IPS-18c (cell line): ENCODE data around the gene MMRN1.

Experiments used
- H3K4me3 ChIP-seq: 2 replicates; pipeline ENCODE4 v1.7.0; 2013; ENCODE audit warnings: low read depth, mild to moderate bottlenecking, low read length, moderate library complexity; ENCODE audit not compliant: insufficient read depth
- H3K9me3 ChIP-seq: one replicate; pipeline ENCODE4 v1.6.1; 2013; ENCODE audit warnings: mild to moderate bottlenecking, low read length, moderate library complexity; ENCODE audit not compliant: control insufficient read depth, insufficient read depth

Gene MMRN1, protein sequence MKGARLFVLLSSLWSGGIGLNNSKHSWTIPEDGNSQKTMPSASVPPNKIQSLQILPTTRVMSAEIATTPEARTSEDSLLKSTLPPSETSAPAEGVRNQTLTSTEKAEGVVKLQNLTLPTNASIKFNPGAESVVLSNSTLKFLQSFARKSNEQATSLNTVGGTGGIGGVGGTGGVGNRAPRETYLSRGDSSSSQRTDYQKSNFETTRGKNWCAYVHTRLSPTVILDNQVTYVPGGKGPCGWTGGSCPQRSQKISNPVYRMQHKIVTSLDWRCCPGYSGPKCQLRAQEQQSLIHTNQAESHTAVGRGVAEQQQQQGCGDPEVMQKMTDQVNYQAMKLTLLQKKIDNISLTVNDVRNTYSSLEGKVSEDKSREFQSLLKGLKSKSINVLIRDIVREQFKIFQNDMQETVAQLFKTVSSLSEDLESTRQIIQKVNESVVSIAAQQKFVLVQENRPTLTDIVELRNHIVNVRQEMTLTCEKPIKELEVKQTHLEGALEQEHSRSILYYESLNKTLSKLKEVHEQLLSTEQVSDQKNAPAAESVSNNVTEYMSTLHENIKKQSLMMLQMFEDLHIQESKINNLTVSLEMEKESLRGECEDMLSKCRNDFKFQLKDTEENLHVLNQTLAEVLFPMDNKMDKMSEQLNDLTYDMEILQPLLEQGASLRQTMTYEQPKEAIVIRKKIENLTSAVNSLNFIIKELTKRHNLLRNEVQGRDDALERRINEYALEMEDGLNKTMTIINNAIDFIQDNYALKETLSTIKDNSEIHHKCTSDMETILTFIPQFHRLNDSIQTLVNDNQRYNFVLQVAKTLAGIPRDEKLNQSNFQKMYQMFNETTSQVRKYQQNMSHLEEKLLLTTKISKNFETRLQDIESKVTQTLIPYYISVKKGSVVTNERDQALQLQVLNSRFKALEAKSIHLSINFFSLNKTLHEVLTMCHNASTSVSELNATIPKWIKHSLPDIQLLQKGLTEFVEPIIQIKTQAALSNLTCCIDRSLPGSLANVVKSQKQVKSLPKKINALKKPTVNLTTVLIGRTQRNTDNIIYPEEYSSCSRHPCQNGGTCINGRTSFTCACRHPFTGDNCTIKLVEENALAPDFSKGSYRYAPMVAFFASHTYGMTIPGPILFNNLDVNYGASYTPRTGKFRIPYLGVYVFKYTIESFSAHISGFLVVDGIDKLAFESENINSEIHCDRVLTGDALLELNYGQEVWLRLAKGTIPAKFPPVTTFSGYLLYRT

DNA sequence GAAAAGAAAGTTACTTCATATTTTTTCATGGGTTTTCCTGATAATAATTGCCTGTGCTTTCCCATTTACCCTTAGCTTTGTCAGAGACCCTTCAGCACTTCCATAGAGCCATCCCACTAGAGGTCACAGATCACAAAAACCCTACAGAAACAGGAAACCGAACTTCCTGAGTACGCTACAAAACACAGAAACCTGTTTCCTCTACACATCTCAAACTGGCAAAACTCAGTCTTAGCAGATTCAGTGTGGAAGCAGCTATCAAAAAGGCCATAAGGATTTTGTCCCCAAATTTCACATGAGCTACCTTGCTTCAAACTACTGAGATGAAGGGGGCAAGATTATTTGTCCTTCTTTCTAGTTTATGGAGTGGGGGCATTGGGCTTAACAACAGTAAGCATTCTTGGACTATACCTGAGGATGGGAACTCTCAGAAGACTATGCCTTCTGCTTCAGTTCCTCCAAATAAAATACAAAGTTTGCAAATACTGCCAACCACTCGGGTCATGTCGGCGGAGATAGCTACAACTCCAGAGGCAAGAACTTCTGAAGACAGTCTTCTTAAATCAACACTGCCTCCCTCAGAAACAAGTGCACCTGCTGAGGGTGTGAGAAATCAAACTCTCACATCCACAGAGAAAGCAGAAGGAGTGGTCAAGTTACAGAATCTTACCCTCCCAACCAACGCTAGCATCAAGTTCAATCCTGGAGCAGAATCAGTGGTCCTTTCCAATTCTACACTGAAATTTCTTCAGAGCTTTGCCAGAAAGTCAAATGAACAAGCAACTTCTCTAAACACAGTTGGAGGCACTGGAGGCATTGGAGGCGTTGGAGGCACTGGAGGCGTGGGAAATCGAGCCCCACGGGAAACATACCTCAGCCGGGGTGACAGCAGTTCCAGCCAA is at the start of gene MMRN1:
MMRN1 (plus strand) TSS at position 206 of the 902 bp plus-strand sequence; CDS start at position 324, 118 bp downstream.
- H3K4me3 ChIP-seq, result no peak within 1 kb of the TSS

DNA sequence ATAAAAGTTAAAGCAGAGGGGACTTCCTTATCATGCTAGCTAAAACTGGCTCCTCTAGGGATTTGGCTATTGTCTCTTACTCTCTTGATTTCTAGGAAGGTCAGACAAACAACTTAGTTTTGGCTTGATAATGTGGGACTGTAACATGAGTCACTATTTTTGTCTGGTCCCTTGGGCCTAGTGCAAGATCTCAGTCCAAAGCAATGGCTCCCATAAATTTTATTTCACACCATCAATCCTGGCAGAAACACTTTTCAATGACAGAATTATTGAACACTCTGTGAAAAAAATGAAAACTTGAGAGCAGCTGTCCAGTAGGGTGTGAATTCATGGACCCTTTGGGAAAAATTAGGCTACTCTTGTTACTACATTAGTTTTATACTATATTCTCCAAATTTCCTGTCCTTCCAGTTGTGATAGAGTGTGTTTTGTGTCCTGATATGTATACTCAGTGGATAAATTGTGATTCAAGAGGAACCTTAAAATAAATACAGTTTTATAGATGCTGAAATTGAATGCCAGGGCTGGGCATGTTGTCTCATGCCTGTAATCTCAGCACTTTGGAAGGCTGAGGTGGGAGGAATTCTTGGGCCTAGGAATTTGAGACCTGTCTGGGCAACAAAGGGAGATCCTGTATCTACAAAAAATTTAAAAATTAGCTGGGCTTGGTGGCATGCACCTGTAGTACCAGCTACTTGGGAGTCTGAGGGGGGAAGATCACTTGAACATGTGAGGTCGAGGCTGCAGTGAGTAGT is 46.9 kb upstream of the MMRN1 start:
- Histone ChIP-seq H3K4me3 (no peak overlapping the region), H3K9me3 (no peaks in the 10 kb centered on the region)

More for the DNA sequence above, at the start of gene MMRN1:
- H3K9me3 ChIP-seq, result no peaks in the 10 kb centered on the region

DNA sequence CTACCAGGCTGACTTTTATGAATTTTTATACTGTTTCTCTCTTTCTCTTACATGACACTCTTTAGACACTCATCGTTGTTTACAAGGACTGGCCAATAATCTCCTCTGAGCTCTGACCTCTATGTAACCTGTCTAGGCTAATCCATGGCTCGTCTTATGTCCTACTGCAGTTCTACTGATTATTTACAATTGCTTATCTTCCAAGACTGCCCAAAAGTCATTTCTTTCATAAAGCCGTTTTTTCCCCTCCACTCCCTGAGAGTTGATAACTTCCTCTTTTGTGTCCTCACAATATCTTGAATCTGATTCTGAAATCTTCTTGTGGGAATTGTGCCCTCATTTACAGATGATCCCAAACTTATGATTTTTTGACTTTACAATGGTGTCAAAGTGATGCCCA is 39.4 kb upstream of the MMRN1 start:
- H3K4me3 ChIP-seq, result no peak overlapping the region
- H3K9me3 ChIP-seq, result peaks cover 4% of the 10 kb centered on the region

DNA sequence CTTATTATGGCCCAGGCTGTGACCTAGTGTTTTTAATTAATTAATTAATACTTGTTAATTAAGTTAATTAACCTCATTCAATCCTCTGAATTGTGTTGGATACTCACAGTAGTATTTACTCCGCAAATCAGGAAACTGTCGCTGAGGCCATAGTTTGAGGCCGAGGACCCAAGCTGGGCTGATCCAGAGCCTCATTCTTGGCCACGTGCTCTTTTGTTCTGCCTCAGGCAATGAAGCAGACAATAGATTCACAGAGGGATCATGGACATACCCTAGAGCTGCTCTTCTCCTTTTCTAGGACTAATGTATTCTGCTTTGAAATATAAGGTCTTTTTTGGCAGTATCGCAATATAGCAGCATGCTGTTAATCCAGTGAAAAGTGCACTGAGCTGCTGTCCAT is 33.7 kb upstream of the MMRN1 start:
- H3K9me3 ChIP-seq, result peaks cover 3% of the 10 kb centered on the region
- no peak overlapping the region for H3K4me3 ChIP-seq

DNA sequence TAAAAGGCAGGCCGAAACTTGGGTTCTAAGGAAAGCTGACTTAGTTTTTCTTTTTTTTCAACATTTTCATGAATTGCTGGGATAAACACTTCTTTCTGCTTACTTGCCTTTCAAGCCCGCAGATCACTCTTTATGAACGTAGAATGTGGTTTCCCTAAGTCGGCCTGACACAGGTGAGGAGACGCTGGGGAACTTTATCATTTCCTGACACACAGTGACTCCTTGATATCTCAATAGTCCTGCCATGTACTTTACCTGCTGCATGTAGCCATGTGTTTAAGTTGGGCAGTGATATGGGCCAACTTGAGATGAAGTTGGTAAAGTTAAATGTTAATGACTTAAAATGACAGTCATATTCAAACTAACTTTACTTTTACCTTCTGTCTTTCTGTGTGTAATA is 31.1 kb upstream of the MMRN1 start:
- no peaks in the 10 kb centered on the region for H3K9me3 ChIP-seq

DNA sequence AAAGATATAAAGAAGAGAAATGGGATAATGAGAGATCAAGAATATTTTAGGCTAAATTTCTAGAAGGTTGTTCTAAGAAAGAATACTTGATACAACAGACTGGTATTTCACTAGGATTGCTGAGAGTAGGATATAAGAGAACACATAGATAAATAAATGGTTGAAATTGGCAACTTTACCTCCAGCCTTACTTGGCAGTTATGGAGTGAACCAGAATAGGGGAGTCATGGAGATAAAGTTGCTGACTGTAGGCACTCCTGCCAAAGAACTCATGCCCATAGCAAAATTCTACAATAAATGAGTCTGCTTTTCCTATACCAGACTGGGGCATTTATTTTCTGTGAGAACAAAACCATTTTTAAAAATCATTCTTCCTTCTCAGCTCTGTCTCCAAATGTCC is 26.4 kb upstream of the MMRN1 start:
- Histone ChIP-seq H3K4me3 (no peak overlapping the region), H3K9me3 (no peaks in the 10 kb centered on the region)

More for the DNA sequence above, 31.1 kb upstream of the MMRN1 start:
- no peak overlapping the region for H3K4me3 ChIP-seq

DNA sequence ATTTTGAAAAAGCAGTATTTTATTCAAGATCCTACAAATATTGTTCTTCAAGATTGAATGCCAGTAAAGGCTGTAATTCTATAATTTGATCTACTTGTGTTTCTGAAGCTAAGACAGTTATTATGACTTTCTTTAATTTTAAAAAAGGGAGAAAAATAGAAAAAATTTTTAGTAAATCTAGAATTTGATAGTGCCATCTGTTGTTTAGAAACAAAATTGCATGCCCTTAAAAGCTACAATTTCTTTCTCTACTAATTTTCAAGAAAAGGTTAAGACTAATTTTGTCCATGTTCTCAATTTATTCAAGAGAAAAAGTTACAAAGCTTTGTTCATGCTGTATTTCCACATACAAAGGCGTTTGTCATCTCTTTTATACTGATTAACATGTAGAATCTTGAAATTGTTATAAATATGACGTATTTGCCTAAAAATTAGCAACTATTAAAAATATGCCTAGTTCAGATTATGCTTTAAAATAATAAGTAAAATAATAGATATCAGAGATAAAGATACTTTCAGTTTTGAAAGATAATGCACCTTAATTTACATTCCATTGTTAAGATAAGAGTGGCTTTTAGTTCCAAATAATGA is 25.6 kb upstream of the MMRN1 start:
- H3K4me3 ChIP-seq, result no peak overlapping the region
- H3K9me3 ChIP-seq, result no peaks in the 10 kb centered on the region

DNA sequence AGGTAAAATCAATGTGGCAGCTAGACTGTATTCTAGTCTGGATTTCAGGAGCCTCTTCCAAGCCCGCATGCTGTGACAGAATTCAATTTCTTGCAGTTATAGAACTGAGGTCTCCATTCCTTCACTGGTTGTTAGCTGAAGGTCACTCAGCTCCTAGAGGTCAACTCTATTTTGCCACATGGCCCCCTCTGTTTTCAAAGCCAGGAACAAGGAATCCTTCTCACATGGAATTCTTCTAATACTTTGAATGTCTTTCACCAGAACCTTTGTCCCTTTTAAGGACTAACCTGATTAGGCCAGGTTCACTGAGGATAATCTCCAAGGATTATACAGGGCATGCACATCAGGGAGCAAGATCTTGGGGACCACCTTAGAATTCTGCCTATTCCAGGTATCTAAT is 23.4 kb upstream of the MMRN1 start:
- H3K9me3 ChIP-seq, result no peaks in the 10 kb centered on the region
- no peak overlapping the region for H3K4me3 ChIP-seq

DNA sequence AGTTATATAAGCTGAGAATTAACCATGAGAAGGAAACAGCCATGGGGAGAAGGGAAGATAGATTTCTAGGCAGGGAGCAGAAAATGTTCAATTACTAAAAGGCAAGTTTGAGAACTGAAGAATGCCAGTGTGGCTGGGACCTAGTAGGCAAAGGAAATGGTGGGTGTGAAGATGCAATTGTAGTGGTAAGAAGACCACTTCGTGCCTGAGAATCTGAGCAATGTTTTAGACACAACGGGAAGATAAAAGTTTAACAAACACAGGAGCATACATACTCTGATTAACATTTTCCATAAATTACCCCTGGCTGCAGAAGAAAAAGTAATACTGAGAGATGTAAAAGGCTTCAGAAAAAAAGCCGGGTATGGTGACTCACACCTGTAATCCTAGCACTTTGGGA is 18.1 kb upstream of the MMRN1 start:
- Histone ChIP-seq H3K4me3 (no peak overlapping the region), H3K9me3 (no peaks in the 10 kb centered on the region)

DNA sequence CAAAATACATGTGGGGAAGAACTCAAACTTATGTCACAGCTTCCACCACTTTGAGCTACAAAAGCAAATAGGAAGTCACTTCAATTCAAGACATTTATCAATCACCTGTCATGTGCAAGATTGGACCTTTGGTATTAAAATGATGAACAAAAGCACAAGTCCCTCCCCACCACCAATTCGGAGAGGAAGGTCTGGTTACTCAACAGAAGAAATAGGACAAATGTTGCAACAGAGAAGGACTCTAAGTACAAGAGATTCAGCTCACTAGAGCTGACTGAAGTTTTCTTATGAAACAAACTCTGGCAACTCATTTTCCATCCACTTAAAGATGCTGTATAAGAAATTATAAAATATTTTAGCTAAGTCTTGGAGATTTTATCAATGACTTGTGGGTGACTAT is 16.0 kb upstream of the MMRN1 start:
- H3K9me3 ChIP-seq, result no peaks in the 10 kb centered on the region
- H3K4me3 ChIP-seq, result no peak overlapping the region

DNA sequence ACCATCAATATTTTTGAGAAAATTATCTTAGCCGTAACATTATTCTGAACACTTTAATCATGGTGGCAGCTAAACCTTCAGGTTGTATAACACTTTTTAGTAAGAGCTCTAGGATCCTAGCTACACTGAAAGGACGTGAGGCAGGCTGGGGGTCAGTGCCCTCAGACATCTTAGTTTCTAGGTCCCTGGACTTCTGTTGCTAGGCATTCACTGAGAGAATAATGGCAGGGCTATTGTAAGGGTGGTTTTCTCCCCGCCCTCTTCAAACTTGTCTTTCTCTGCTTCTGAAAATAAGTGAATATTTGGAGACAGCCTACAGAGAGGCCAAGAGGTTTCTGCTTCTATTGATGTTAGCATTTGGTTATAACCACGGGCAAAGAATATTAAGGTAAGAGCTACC is 15.4 kb upstream of the MMRN1 start:
- no peak overlapping the region for H3K4me3 ChIP-seq
- no peaks in the 10 kb centered on the region for H3K9me3 ChIP-seq

DNA sequence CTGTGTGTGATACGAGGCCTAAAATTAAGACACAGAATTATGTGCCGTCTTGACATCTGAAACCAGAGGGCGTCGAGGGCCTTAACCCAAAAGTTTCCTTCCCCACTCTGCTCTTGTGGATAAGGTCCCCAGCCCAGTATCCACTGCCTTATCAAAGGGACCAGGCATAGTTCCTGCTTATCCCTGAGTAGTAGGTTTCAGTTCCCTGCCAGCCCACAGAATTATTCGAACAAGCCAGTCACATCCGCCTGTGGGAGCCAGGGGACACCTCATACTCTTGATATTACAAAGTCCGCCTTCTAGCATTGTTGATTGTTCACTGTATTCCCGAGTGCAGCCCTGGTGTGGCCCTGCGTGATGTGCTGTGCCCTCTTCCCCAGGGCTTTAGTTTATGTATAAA is 5.4 kb upstream of the MMRN1 start:
- H3K9me3 ChIP-seq, result no peaks in the 10 kb centered on the region
- H3K4me3 ChIP-seq, result no peak overlapping the region

DNA sequence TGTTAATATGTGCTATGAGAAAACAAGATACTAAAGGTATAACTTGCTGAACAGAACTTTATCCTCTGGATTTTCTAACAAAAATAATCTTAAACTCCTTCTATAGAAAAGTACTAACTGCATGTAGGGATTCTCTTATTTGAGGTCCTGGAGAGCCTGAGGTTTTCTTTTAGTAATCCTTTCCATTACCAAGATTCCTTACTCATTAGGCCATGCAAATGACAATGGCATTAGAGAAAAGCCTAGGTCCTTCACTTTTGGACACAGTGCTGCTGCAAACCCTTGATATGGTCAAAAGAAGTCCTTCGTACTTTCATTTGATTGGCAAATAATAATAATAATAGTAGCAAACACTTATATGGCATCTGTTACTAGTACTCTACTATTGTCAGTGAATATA is 3.2 kb downstream of the MMRN1 start:
- Histone ChIP-seq H3K9me3 (no peaks in the 10 kb centered on the region), H3K4me3 (no peak overlapping the region)

DNA sequence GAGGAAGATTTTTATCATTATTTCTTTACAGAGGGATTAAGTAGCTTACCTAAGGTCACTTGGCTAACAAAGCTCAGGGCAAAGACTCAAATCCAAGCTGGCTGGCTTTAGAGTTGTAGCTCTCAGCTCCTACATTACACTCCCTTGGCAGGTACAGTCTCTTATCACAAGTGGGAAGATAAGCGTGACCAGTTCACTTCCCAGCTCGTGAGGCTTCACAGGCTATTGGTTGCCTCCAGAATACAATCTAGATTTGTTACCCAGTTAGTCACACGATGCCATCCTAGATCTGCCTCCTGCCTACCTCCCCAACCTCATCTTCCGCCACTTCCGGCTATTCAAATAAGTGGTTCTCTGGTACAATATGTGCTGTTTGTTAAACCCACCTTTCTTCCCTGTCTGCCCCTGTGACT is 3.7 kb downstream of the MMRN1 start:
- no peak overlapping the region for H3K4me3 ChIP-seq

DNA sequence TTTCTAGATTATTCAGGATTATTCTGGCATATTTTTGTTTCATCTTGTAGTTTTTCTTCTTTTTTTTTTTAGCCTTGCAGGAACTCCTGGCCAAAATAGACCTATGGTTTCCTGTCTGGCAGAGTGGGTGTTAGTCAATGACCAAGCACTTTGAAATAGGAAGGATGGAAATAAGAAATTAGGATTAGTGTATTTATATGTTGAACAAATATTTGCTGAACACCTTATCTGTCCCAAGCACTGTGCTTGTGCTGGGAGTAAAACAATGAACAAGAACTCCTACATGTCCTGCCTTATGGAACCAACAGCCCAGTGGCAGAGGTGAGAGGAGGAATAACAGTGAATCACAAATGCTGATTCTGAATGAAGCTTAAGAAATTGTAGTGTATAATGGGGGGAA is 4.5 kb downstream of the MMRN1 start:
- Histone ChIP-seq H3K4me3 (no peak overlapping the region), H3K9me3 (no peaks in the 10 kb centered on the region)

More for the DNA sequence above, 3.7 kb downstream of the MMRN1 start:
- no peaks in the 10 kb centered on the region for H3K9me3 ChIP-seq

DNA sequence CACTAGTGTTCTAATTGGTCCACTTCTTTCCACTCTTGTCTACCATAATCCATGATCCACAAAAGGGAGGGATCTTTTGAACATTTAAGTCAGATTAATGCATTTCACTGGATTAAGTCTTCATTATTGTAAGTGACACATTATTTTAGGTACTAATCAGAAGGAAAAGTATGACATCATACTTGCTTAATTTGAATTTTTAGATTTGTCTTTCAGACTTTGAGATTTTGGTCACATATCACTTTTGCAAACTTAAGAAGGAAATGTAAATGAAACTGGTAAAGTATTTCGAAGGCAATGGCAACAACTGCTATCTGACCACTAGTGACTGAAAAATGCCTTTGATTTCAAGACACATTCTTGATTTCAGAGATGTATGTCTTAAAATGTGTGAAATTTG is 5.2 kb downstream of the MMRN1 start:
- H3K9me3 ChIP-seq, result no peaks in the 10 kb centered on the region

More for the DNA sequence above, 5.2 kb downstream of the MMRN1 start:
- H3K4me3 ChIP-seq, result no peak overlapping the region
